NCI-H526 treated with DMSO at 0.1 percent for 48 hours (cell line): ENCODE results near the gene RAB31.

Experiments used
- DNase-seq: peaks from one replicate; lab custom pipeline; 2025; lab: John Stamatoyannopoulos, UW

Gene RAB31

GRCh38 chr18:9712611-9713010 is 4.5 kb downstream of the RAB31 start:
- DNase-seq, result no peak

DNA sequence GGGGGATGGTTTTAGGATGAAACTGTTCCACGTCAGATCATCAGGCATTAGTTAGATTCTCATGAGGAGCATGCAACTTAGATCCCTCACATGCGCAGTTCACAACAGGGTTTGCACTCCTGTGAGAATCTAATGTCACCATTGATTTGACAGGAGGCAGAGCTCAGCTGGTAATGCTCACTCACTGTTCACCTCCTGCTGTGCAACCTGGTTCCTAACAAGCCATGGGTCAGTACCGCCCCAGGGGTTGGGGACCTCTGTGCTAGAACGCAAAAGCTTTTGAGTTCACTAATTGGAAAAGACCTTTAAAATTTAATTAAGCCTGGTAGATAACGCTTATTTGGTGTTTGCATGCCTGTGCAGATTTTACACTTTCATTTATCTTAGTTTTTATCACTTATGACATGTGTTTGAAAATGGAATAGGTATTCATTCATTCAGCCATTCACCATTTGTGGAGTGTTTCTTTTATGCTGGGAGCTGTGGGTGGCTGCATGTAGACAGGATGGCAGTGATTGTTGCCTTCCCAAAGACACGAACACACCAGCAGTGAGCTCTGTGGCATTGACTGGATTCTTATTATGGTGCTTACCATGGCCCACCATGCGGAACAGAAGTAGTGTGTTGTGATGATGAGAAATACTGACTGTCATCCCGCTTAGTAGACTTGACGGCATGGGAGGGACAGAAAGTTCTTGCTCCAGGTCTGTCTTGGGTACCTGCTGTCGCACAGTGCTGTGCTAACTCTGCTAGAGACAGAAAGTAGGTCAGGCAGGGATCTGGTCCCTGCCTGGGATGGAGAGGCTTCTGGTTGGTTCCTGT is 6.4 kb downstream of the RAB31 start:
- DNase-seq, result no peak

DNA sequence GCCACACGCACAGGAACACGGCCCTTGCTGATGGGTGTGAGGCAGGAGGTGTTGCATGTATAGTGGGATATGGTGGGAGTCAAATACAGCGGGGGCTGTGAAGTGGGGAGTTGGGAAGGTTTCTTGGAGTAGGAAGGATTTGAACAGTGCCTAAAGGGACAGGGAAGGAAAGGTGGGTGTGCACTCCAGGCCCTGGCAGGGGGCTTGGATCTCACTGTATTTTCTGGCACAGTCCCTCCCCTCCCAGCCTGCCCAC is 6.9 kb downstream of the RAB31 start:
- no peak for DNase-seq

DNA sequence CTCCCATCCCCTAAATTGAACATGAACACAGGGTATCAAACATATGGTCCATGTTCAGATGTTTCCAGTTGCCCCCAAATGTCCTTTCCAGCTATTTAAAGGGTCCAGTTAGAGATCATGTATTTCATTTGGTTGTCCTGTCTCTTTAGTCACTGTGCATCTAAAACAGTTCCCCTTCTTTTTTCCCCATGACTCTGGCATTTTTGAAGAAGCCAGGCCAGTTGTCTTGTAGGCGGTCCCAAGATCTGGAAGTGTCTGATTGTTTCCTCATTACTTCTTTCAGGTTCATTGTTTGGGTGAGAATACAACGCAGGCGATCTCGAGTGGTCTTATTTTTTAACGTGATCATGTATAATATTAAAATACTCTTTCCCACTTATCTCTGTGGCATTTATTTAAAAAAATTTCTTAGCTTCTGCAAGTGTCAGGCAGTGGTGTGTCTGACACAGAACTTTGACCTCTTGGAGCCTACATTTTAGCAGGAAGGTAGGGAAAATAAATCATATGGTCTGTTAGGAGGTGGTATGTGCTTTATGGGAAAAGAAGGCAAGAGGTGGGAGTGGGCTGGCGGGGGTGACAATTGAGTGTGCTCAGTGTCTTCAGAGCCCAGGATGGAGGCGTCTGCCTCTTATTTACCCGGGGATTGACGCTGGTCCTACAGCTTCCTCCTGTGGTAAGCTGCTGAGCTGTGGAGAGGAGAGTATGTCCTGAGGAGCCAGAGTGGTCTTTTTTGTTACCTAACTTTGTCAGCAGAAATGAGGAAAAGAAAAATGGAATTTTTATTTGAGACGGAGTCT is 8.1 kb downstream of the RAB31 start:
- DNase-seq, result no peak

GRCh38 chr18:9716780-9717563 is 8.9 kb downstream of the RAB31 start:
- DNase-seq, result no peak

- no peak for DNase-seq
These were observed 11.4 kb downstream of the RAB31 start for GRCh38 chr18:9719421-9719981.

DNA sequence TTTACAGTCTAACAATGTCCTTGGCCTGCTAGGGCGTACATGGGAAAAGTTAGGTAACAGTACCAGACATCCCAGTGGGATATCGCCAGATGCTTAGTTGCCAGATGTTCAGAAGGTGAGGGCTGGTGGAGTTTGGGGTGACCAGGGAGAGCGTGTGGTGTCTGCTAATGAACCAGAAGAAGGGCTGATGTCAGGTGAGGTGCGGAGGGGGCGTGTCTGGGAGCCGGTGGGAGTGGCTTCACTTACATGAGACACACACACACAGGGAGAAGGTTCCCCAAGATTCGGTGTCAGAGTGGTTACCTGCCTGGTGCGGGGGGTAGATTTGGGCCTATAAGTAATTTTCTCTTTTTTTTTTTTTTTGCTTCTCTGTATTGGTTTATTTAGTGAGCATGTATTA is 12.2 kb downstream of the RAB31 start:
- DNase-seq, result no peak

GRCh38 chr18:9721893-9722550 is 13.9 kb downstream of the RAB31 start:
- no peak for DNase-seq

GRCh38 chr18:9722691-9723090 is 14.6 kb downstream of the RAB31 start:
- no peak for DNase-seq

DNA sequence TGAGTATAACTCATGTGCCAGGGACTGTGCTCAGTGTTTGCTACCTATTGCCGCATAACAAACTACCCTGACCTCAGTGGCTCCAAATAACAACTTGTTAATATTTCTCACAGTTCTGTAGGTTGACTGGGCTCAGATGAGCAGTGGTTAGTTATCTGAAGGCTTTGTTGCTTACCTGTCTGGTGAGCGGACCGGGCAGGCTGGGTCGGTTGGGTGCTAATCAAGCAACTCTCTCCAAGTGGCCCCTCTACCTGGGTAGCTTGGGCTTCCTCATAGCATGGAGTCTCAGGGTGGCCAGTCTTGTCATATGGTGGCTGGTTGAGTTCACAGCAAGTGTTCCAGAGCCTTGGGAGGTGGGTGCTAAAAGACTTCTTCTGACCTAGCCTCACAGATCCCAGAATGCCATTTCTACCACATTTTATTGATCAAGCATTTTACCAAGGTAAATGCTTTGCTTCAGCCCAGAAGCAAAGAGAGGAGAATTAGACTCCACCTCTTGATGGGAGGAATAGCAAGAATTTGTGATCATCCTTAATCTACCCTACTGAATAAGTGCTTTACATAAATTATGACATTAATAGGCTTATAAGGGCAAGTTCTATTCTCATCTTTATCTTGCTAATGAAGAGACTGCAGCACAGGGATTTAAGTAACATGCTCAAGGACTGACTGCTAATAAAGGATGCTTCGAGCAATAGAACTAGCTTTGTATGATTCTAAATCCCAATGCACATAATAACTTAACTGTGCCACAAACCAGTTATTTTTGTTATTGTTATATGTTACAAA is 16.9 kb downstream of the RAB31 start:
- no peak for DNase-seq

- no peak for DNase-seq
These were observed 18.1 kb downstream of the RAB31 start for GRCh38 chr18:9726175-9726574.

GRCh38 chr18:9726936-9727335 is 18.8 kb downstream of the RAB31 start:
- no peak for DNase-seq

DNA sequence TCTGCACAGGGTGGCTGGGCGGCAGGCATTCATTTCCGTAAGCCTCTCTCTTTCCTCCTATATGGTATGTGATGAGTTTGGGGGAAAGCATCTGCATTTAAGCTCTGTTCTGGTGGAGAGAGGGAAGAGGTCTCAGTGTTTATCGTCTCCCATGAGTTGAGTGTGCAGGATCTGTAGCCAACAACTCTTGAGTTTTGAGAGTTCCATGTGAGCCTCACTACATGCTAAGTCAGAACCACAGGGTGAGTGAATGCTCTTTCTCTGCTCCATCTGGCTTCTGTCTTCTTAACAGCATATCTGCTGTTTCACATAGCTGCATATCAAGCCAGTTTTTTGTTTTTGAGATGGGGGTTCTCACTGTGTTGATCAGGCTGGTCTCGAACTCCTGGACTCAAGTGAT is 22.7 kb downstream of the RAB31 start:
- DNase-seq, result no peak

GRCh38 chr18:9731380-9731779 is 23.3 kb downstream of the RAB31 start:
- no peak for DNase-seq

GRCh38 chr18:9732031-9732430 is 23.9 kb downstream of the RAB31 start:
- DNase-seq, result no peak

- DNase-seq, result no peak
These were observed 26.1 kb downstream of the RAB31 start for GRCh38 chr18:9734189-9734588.

DNA sequence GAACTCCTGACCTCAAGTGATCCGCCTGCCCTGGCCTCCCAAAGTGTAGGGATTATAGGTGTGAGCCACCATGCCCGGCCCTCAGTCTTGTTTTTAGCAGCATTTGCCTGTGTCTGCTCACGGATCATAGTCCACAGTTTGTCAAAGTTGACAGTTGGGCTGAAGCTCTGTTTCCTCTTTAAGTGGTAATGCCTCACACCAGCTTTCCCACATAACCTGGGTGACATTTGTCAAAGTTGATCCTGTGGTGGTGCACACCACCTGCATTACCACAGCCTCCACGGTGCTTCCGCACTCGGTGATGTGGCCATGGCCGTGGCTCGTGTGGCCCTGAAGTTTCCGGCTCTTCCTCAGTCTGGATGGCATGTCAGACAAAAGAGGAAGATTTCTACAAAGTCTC is 27.1 kb downstream of the RAB31 start:
- no peak for DNase-seq

GRCh38 chr18:9735879-9736278 is 27.8 kb downstream of the RAB31 start:
- DNase-seq, result no peak

DNA sequence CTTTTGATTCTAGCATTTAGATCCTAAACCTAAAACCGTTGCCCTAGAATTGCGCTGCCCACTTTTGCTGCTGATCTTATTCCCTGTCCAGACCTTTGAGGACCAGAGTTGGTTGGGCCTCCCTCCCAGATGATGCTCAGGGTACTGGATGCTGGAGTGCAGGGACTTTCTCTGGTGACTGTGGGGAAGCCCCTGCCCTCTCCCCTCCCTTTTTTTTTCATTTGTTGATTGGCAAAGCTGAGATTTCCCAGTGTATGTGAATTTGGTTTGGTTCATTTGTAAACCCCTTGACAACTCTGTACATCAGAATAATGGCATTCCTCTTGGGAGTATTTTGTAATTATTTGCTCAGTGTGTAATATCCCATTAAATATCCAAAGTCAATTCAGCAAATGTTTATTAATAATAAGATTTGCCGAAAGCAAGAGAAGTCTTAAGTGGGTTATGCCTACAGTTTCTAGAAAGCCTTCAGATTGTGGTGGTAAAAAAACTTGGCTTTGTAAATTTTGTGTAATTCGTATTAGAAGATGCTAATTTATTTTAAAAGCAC is 28.3 kb downstream of the RAB31 start:
- DNase-seq, result no peak

GRCh38 chr18:9737006-9737405 is 28.9 kb downstream of the RAB31 start:
- no peak for DNase-seq
